ENCODE data around the gene SULT1A2. TPM values are rescaled to one million over a fixed set of nuclear protein-coding genes. Genes with fewer than 3 reads are reported as not detected.

SULT1A2 gene
- total and polyA plus RNA-seq, 2 of the 13 experiments (the other 11 are each of a cell fraction or from before 2014, with no cell fraction given): 33.0 to 34.2 TPM

- TF ChIP-seq, protein P1, sequence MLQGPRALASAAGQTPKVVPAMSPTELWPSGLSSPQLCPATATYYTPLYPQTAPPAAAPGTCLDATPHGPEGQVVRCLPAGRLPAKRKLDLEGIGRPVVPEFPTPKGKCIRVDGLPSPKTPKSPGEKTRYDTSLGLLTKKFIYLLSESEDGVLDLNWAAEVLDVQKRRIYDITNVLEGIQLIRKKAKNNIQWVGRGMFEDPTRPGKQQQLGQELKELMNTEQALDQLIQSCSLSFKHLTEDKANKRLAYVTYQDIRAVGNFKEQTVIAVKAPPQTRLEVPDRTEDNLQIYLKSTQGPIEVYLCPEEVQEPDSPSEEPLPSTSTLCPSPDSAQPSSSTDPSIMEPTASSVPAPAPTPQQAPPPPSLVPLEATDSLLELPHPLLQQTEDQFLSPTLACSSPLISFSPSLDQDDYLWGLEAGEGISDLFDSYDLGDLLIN (CRISPR knock-in tag; IDR thresholded peaks at IDR 0.05; ENCODE audit: borderline replicate concordance): no peak
- TF ChIP-seq ZNF282 (IDR thresholded peaks at IDR 0.05; ENCODE audit: partially characterized antibody): no peak
- TF ChIP-seq ATF7 (IDR thresholded peaks at IDR 0.05): no peak
- peak; percentile 36; the same call in 1 of the 2 replicates for TF ChIP-seq ATF7 (CRISPR knock-in tag; IDR thresholded peaks at IDR 0.05)
- TF ChIP-seq ZBTB3 (CRISPR knock-in tag; IDR thresholded peaks at IDR 0.05; ENCODE audit: borderline replicate concordance, low read depth): no peak
- TF ChIP-seq ZNF331 (CRISPR knock-in tag; IDR thresholded peaks at IDR 0.05): peak; percentile 85
- TF ChIP-seq, protein P2, sequence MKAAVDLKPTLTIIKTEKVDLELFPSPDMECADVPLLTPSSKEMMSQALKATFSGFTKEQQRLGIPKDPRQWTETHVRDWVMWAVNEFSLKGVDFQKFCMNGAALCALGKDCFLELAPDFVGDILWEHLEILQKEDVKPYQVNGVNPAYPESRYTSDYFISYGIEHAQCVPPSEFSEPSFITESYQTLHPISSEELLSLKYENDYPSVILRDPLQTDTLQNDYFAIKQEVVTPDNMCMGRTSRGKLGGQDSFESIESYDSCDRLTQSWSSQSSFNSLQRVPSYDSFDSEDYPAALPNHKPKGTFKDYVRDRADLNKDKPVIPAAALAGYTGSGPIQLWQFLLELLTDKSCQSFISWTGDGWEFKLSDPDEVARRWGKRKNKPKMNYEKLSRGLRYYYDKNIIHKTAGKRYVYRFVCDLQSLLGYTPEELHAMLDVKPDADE (CRISPR knock-in tag; IDR thresholded peaks at IDR 0.05): no peak
- TF ChIP-seq, protein P3, sequence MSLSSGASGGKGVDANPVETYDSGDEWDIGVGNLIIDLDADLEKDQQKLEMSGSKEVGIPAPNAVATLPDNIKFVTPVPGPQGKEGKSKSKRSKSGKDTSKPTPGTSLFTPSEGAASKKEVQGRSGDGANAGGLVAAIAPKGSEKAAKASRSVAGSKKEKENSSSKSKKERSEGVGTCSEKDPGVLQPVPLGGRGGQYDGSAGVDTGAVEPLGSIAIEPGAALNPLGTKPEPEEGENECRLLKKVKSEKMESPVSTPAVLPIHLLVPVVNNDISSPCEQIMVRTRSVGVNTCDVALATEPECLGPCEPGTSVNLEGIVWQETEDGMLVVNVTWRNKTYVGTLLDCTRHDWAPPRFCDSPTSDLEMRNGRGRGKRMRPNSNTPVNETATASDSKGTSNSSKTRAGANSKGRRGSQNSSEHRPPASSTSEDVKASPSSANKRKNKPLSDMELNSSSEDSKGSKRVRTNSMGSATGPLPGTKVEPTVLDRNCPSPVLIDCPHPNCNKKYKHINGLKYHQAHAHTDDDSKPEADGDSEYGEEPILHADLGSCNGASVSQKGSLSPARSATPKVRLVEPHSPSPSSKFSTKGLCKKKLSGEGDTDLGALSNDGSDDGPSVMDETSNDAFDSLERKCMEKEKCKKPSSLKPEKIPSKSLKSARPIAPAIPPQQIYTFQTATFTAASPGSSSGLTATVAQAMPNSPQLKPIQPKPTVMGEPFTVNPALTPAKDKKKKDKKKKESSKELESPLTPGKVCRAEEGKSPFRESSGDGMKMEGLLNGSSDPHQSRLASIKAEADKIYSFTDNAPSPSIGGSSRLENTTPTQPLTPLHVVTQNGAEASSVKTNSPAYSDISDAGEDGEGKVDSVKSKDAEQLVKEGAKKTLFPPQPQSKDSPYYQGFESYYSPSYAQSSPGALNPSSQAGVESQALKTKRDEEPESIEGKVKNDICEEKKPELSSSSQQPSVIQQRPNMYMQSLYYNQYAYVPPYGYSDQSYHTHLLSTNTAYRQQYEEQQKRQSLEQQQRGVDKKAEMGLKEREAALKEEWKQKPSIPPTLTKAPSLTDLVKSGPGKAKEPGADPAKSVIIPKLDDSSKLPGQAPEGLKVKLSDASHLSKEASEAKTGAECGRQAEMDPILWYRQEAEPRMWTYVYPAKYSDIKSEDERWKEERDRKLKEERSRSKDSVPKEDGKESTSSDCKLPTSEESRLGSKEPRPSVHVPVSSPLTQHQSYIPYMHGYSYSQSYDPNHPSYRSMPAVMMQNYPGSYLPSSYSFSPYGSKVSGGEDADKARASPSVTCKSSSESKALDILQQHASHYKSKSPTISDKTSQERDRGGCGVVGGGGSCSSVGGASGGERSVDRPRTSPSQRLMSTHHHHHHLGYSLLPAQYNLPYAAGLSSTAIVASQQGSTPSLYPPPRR (CRISPR knock-in tag; IDR thresholded peaks at IDR 0.05; ENCODE audit: borderline replicate concordance): 0 out of 2 replicates have a peak, but pooled peaks have one; percentile 38
- no peak; the same call in 1 of the 2 replicates for TF ChIP-seq THAP11 (CRISPR knock-in tag; IDR thresholded peaks at IDR 0.05)
- no peak for TF ChIP-seq ADNP (CRISPR knock-in tag; IDR thresholded peaks at IDR 0.05)
- peak; percentile 65; the same call in 1 of the 2 replicates for TF ChIP-seq ZNF121 (CRISPR knock-in tag; IDR thresholded peaks at IDR 0.05)
- no peak for TF ChIP-seq ZNF329 (CRISPR knock-in tag; IDR thresholded peaks at IDR 0.05; ENCODE audit: low read depth)
- no peak; the same call in 1 of the 2 replicates for TF ChIP-seq ZNF740 (CRISPR knock-in tag; IDR thresholded peaks at IDR 0.05)
- no peak for TF ChIP-seq ETV6 (CRISPR knock-in tag; conservative IDR thresholded peaks at IDR 0.05)
- TF ChIP-seq EHMT2 (IDR thresholded peaks at IDR 0.05; ENCODE audit: borderline replicate concordance, low read depth, low read length): no peak
- TF ChIP-seq SMARCC2 (IDR thresholded peaks at IDR 0.05): no peak
- TF ChIP-seq HIVEP1 (CRISPR knock-in tag; IDR thresholded peaks at IDR 0.05): no peak
- TF ChIP-seq ZZZ3 (CRISPR knock-in tag; IDR thresholded peaks at IDR 0.05; ENCODE audit: borderline replicate concordance): no peak; the same call in 1 of the 2 replicates
- no peak for TF ChIP-seq NKX3-1 (CRISPR knock-in tag; IDR thresholded peaks at IDR 0.05)
- TF ChIP-seq, protein P4, sequence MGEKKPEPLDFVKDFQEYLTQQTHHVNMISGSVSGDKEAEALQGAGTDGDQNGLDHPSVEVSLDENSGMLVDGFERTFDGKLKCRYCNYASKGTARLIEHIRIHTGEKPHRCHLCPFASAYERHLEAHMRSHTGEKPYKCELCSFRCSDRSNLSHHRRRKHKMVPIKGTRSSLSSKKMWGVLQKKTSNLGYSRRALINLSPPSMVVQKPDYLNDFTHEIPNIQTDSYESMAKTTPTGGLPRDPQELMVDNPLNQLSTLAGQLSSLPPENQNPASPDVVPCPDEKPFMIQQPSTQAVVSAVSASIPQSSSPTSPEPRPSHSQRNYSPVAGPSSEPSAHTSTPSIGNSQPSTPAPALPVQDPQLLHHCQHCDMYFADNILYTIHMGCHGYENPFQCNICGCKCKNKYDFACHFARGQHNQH (CRISPR knock-in tag; IDR thresholded peaks at IDR 0.05): no peak; the same call in 1 of the 2 replicates
Measured at GRCh38 chr16:28609631-28610594, 13.1 kb upstream of the SULT1A2 start, which contains the start of gene SULT1A1 (continued).
